ENCODE measurements around the gene CDK5RAP2.

DNA sequence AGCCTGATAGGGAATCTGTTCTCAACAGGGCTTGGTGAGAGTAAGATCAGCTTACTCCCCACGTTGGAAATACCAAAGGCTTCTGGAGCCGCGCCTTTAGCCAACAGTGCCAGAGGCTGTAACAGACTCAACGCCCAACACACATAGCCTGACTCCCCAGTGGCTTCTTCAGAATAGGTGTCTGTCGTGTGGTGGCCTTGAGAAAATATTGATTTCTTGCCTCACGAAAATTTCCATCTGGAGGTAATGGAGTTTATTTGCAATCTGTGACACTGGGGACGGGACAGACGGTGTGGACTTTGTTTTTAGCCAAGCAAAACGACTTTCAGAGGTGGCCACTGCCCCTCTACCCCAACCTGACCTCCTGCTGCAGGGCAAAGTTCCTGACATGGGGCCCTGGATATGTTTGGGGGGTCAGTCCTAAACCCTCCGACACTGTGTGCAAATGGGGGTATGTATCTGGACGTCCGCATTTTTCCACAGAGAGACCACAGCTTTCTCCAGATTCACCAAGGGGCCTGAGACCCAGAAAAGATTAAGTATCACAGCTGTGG is 189.3 kb downstream of the CDK5RAP2 start:
- TF ChIP-seq CEBPB (IDR thresholded peaks at IDR 0.05) (no peak), NFIC (IDR thresholded peaks at IDR 0.05) (no peak), TEAD4 (IDR thresholded peaks at IDR 0.05) (no peak), EP300 (IDR thresholded peaks at IDR 0.05; ENCODE audit: borderline replicate concordance) (no peak), YY1 (IDR thresholded peaks at IDR 0.05; ENCODE audit: low read depth) (no peak)
